GM23338 (cell line): ENCODE results near the gene HPF1.

Experiments
- CREB1 ChIP-seq: fragments of 250-450 bp; sonication (Bioruptor Pico); IDR thresholded peaks from 2 replicates; pipeline ENCODE4 v1.5.0; 2020; ENCODE audit warnings: low read depth, mild to moderate bottlenecking, moderate library complexity
- ETS1 ChIP-seq: IDR thresholded peaks from 2 replicates; pipeline ENCODE4 v1.6.1; 2016; ENCODE audit warnings: antibody characterized with exemption
- EZH2 ChIP-seq: fragments of 200-600 bp; sonication (generic); IDR thresholded peaks from one replicate; pipeline ENCODE4 v1.8.0; 2017; ENCODE audit warnings: antibody characterized with exemption, mild to moderate bottlenecking, low read depth; ENCODE audit not compliant: unreplicated experiment
- EZH2phosphoT487 ChIP-seq: fragments of 200-600 bp; sonication (generic); IDR thresholded peaks from one replicate; pipeline ENCODE4 v1.8.1; 2018; ENCODE audit warnings: antibody characterized with exemption; ENCODE audit not compliant: unreplicated experiment
- JUNB ChIP-seq: IDR thresholded peaks from one replicate; pipeline ENCODE4 v1.6.1; 2016; ENCODE audit warnings: antibody characterized with exemption; ENCODE audit not compliant: unreplicated experiment
- NANOG ChIP-seq: IDR thresholded peaks from 2 replicates; pipeline ENCODE4 v1.6.1; 2016; ENCODE audit warnings: antibody characterized with exemption, borderline replicate concordance
- POLR2AphosphoS5 ChIP-seq: IDR thresholded peaks from 2 replicates; pipeline ENCODE4 v1.6.1; 2016; ENCODE audit warnings: antibody characterized with exemption, low read depth
- STAT1 ChIP-seq: IDR thresholded peaks from one replicate; pipeline ENCODE4 v1.6.1; 2016; ENCODE audit warnings: antibody characterized with exemption; ENCODE audit not compliant: unreplicated experiment
- ZNF114 ChIP-seq: fragments of 250-450 bp; sonication (Bioruptor Pico); IDR thresholded peaks from 2 replicates; pipeline ENCODE4 v1.5.0; 2020; ENCODE audit warnings: mild to moderate bottlenecking, moderate library complexity
- ZNF462 ChIP-seq: fragments of 250-450 bp; sonication (Bioruptor Pico); IDR thresholded peaks from 2 replicates; pipeline ENCODE4 v1.5.0; 2020; ENCODE audit warnings: mild to moderate bottlenecking, moderate library complexity
- TF ChIP-seq, protein P1 (sequence below), 2 experiments: fragments of 200-600 bp in 1 of 2; sonication (generic) in 1 of 2; conservative IDR thresholded peaks; 2 replicates each; pipeline versions ENCODE4 v1.5.1 to v1.6.1; 2016 to 2017; ENCODE audit warnings: antibody characterized with exemption in 2 of 2, low read depth in 2 of 2, mild to moderate bottlenecking in 2 of 2, moderate library complexity in 1 of 2
- TF ChIP-seq, protein P2 (sequence below): IDR thresholded peaks from one replicate; pipeline ENCODE4 v1.6.1; 2018; ENCODE audit warnings: antibody characterized with exemption; ENCODE audit not compliant: unreplicated experiment

- TF ChIP-seq EZH2 (no peak), EZH2phosphoT487 (no peak), POLR2AphosphoS5 (no peak), JUNB (no peak), CREB1 (no peak), STAT1 (no peak), ETS1 (no peak), ZNF114 (CRISPR knock-in tag) (no peak), NANOG (no peak), ZNF462 (CRISPR knock-in tag) (no peak)
- TF ChIP-seq, protein P1, sequence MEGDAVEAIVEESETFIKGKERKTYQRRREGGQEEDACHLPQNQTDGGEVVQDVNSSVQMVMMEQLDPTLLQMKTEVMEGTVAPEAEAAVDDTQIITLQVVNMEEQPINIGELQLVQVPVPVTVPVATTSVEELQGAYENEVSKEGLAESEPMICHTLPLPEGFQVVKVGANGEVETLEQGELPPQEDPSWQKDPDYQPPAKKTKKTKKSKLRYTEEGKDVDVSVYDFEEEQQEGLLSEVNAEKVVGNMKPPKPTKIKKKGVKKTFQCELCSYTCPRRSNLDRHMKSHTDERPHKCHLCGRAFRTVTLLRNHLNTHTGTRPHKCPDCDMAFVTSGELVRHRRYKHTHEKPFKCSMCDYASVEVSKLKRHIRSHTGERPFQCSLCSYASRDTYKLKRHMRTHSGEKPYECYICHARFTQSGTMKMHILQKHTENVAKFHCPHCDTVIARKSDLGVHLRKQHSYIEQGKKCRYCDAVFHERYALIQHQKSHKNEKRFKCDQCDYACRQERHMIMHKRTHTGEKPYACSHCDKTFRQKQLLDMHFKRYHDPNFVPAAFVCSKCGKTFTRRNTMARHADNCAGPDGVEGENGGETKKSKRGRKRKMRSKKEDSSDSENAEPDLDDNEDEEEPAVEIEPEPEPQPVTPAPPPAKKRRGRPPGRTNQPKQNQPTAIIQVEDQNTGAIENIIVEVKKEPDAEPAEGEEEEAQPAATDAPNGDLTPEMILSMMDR (conservative IDR thresholded peaks at IDR 0.05; ENCODE audit: low read depth in 2 of 2) = no peak
- TF ChIP-seq, protein P2, sequence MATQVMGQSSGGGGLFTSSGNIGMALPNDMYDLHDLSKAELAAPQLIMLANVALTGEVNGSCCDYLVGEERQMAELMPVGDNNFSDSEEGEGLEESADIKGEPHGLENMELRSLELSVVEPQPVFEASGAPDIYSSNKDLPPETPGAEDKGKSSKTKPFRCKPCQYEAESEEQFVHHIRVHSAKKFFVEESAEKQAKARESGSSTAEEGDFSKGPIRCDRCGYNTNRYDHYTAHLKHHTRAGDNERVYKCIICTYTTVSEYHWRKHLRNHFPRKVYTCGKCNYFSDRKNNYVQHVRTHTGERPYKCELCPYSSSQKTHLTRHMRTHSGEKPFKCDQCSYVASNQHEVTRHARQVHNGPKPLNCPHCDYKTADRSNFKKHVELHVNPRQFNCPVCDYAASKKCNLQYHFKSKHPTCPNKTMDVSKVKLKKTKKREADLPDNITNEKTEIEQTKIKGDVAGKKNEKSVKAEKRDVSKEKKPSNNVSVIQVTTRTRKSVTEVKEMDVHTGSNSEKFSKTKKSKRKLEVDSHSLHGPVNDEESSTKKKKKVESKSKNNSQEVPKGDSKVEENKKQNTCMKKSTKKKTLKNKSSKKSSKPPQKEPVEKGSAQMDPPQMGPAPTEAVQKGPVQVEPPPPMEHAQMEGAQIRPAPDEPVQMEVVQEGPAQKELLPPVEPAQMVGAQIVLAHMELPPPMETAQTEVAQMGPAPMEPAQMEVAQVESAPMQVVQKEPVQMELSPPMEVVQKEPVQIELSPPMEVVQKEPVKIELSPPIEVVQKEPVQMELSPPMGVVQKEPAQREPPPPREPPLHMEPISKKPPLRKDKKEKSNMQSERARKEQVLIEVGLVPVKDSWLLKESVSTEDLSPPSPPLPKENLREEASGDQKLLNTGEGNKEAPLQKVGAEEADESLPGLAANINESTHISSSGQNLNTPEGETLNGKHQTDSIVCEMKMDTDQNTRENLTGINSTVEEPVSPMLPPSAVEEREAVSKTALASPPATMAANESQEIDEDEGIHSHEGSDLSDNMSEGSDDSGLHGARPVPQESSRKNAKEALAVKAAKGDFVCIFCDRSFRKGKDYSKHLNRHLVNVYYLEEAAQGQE = no peak
Observed at GRCh38 chr4:169698331-169698730, 59.4 kb downstream of the HPF1 start.
